Astrocyte of the cerebellum (primary cell): Measurements from ENCODE around the gene HEBP2.

ENCODE experiments used
- DNase-seq: peaks from one replicate; pipeline ENCODE4 v3.0.0-alpha.2; 2011; ENCODE audit warnings: low read depth
- H3K4me3 ChIP-seq: 2 replicates; pipeline ENCODE4 v1.5.1; 2011; ENCODE audit warnings: mild to moderate bottlenecking, low read depth, low read length, moderate library complexity
- CTCF ChIP-seq: IDR thresholded peaks from 2 replicates; pipeline ENCODE4 v1.5.1; 2012; ENCODE audit warnings: low read length, low read depth, moderate library complexity, mild to moderate bottlenecking; ENCODE audit errors: missing control alignments
- in situ Hi-C: cut with HindIII; loops from 2 replicates; pipeline ENCODE4 v1.10.0; 2017; ENCODE audit warnings: low sequenced_read_pairs

HEBP2 gene

GRCh38 chr6:138396709-138397108, 7.3 kb upstream of the HEBP2 start:
- no peak overlapping the region for H3K4me3 ChIP-seq
- no peak for TF ChIP-seq CTCF
- no peak for DNase-seq
- in situ Hi-C loops = no loop called here

- no peak for DNase-seq
- no peak for TF ChIP-seq CTCF
- in situ Hi-C loops = no loop called here
- no peak overlapping the region for H3K4me3 ChIP-seq
Observed at GRCh38 chr6:138397128-138398122, 6.6 kb upstream of the HEBP2 start.

GRCh38 chr6:138400326-138400725, 3.7 kb upstream of the HEBP2 start:
- in situ Hi-C loops = loop anchor here (25.0 kb wide), 1 partner anchor 362 kb away; the partner anchor contains the start of gene CCDC28A
- no peak for DNase-seq
- no peak for TF ChIP-seq CTCF
- H3K4me3 ChIP-seq = no peak overlapping the region

- in situ Hi-C loops = loop anchor here (25.0 kb wide), 1 partner anchor 360 kb away; the partner anchor contains the start of gene CCDC28A
- no peak for DNase-seq
- TF ChIP-seq CTCF = no peak
- H3K4me3 ChIP-seq = no peak overlapping the region
Observed at GRCh38 chr6:138401960-138402837, 1.8 kb upstream of the HEBP2 start.

- in situ Hi-C loops = loop anchor here (25.0 kb wide), 1 partner anchor 359 kb away; the partner anchor contains the start of gene CCDC28A
- peak overlapping the region; percentile 86 for H3K4me3 ChIP-seq
- TF ChIP-seq CTCF = no peak
- DNase-seq = no peak
Observed at GRCh38 chr6:138402838-138403187, 1.2 kb upstream of the HEBP2 start.

GRCh38 chr6:138403324-138403800, 661 bp upstream of the HEBP2 start:
- peak; percentile 30 for TF ChIP-seq CTCF
- peak overlapping the region; percentile 86 for H3K4me3 ChIP-seq
- in situ Hi-C loops = loop anchor here (25.0 kb wide), 1 partner anchor 359 kb away; the partner anchor contains the start of gene CCDC28A
- no peak for DNase-seq
